ENCODE data around the gene KHDRBS1. TPM values are rescaled to one million over a fixed set of nuclear protein-coding genes. Genes with fewer than 3 reads are reported as not detected.
A peak's percentile ranks its signal among the peaks of the same experiment; 100 is the strongest.

The KHDRBS1 gene, protein sequence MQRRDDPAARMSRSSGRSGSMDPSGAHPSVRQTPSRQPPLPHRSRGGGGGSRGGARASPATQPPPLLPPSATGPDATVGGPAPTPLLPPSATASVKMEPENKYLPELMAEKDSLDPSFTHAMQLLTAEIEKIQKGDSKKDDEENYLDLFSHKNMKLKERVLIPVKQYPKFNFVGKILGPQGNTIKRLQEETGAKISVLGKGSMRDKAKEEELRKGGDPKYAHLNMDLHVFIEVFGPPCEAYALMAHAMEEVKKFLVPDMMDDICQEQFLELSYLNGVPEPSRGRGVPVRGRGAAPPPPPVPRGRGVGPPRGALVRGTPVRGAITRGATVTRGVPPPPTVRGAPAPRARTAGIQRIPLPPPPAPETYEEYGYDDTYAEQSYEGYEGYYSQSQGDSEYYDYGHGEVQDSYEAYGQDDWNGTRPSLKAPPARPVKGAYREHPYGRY
- total RNA-seq = 79.5 TPM
- long read RNA-seq, transcript KHDRBS1-202 (9 exons, 2,757 nt) = major isoform, 232 of 280 reads
- long read RNA-seq, transcript KHDRBS1-203 (11 exons, 1,989 nt) = minor isoform, 6 of 280 reads
- long read RNA-seq, partial matches to known transcripts = 18 of 280 reads
- long read RNA-seq, other reads (novel, unspliced or antisense) = 20 of 280 reads

GRCh38 chr1:32013386-32014198 is at the start of gene KHDRBS1:
Gene KHDRBS1, plus strand, starts transcription at chr1:32013868. Its CDS starts 128 bp downstream, at chr1:32013996.
- ATAC-seq (peak; percentile 97 to 98), DNase-seq (peak; percentile 99)
- Histone ChIP-seq H3K4me1 (peaks cover 38% of the 10 kb centered on the region), H3K4me3 (peak within 1 kb of the TSS; percentile 98), H3K9me3 (no peaks in the 10 kb centered on the region), H3K27me3 (ENCODE audit: low read depth) (no peaks in the 10 kb centered on the region), H3K36me3 (peaks cover 8% of the 10 kb centered on the region), H3K27ac (peak within 1 kb of the TSS; percentile 99)
- TF ChIP-seq, protein P1, sequence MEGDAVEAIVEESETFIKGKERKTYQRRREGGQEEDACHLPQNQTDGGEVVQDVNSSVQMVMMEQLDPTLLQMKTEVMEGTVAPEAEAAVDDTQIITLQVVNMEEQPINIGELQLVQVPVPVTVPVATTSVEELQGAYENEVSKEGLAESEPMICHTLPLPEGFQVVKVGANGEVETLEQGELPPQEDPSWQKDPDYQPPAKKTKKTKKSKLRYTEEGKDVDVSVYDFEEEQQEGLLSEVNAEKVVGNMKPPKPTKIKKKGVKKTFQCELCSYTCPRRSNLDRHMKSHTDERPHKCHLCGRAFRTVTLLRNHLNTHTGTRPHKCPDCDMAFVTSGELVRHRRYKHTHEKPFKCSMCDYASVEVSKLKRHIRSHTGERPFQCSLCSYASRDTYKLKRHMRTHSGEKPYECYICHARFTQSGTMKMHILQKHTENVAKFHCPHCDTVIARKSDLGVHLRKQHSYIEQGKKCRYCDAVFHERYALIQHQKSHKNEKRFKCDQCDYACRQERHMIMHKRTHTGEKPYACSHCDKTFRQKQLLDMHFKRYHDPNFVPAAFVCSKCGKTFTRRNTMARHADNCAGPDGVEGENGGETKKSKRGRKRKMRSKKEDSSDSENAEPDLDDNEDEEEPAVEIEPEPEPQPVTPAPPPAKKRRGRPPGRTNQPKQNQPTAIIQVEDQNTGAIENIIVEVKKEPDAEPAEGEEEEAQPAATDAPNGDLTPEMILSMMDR (IDR thresholded peaks at IDR 0.05) = no peak
- intact Hi-C loops (cut with DNase I) = no loop called here

GRCh38 chr1:31970873-31971272 is 42.8 kb upstream of the KHDRBS1 start:
- no peaks in the 10 kb centered on the region for H3K27me3 ChIP-seq (ENCODE audit: low read depth)
- intact Hi-C loops (cut with DNase I) = no loop called here
- no peak overlapping the region for H3K4me3 ChIP-seq
- H3K4me1 ChIP-seq = no peaks in the 10 kb centered on the region
- DNase-seq = no peak
- TF ChIP-seq, protein P1 (IDR thresholded peaks at IDR 0.05) = no peak
- no peaks in the 10 kb centered on the region for H3K9me3 ChIP-seq
- H3K27ac ChIP-seq = no peak overlapping the region
- H3K36me3 ChIP-seq = no peaks in the 10 kb centered on the region
- no peak for ATAC-seq

DNA sequence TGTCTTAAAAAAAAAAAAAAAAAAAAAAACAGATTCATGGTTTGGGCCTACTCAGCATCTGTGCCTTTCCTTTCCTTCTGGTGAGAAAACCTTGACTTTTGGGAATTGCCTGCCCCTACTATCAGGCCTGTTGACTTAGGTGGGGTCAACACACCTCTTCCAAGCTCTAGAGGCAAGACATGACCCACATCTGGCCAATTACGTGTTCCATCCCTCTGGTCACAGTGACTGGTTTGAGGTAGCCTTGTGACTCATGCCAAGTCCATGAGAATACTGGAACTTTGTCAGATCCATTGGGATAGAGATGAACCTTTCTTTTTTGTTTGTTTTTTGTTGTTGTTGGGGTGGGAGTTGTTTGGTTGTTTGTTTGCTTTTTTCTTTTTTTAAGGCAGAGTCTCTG is 37.3 kb upstream of the KHDRBS1 start:
- no peaks in the 10 kb centered on the region for H3K36me3 ChIP-seq
- H3K27ac ChIP-seq = no peak overlapping the region
- H3K27me3 ChIP-seq (ENCODE audit: low read depth) = no peaks in the 10 kb centered on the region
- no peak overlapping the region for H3K4me3 ChIP-seq
- H3K4me1 ChIP-seq = no peaks in the 10 kb centered on the region
- no peaks in the 10 kb centered on the region for H3K9me3 ChIP-seq
- DNase-seq (no peak), ATAC-seq (no peak)
- TF ChIP-seq, protein P1 (IDR thresholded peaks at IDR 0.05) = no peak
- intact Hi-C loops (cut with DNase I) = no loop called here

GRCh38 chr1:31977385-31978131 is 36.1 kb upstream of the KHDRBS1 start:
- H3K4me1 ChIP-seq = no peaks in the 10 kb centered on the region
- H3K4me3 ChIP-seq = no peak overlapping the region
- H3K27ac ChIP-seq = no peak overlapping the region
- peak; percentile 26 to 68 for ATAC-seq
- DNase-seq = no peak
- H3K27me3 ChIP-seq (ENCODE audit: low read depth) = no peaks in the 10 kb centered on the region
- intact Hi-C loops (cut with DNase I) = no loop called here
- H3K36me3 ChIP-seq = no peaks in the 10 kb centered on the region
- TF ChIP-seq, protein P1 (IDR thresholded peaks at IDR 0.05) = peak; percentile 17
- H3K9me3 ChIP-seq = no peaks in the 10 kb centered on the region
